Raji (cell line): ENCODE results near the gene SMURF2.

ENCODE experiments used
- POLR2A ChIP-seq: IDR thresholded peaks from 2 replicates; pipeline ENCODE4 v1.6.1; 2011; ENCODE audit warnings: low read depth, low read length, control low read depth; ENCODE audit not compliant: insufficient read depth

The SMURF2 gene

DNA sequence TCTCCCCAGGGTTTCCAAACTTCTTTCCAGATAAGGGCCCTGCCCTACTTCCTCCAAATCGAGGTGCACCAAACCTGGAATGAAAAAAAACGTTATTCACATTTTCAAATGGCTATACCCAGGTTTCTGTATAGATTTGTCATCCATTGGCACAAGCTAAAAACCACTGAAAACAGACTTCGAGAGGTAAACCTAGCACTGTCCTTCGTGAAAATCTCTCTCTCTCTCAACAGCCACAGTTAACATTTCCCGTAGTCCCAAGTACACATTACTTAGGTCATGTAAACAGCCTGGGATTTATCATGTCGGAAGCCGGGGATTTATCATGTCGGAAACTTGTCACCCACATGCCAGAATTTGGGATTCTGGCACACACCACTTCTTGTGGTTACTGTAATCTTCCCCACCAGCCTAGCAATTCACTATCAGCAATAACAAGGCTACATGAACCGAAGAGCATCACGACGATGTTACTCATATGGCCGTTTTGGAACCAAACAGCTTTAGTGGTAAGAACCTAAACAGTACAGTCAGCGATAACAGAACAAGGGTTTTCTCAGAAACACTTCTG, 157.3 kb downstream of the SMURF2 start:
- TF ChIP-seq POLR2A, result no peak

DNA sequence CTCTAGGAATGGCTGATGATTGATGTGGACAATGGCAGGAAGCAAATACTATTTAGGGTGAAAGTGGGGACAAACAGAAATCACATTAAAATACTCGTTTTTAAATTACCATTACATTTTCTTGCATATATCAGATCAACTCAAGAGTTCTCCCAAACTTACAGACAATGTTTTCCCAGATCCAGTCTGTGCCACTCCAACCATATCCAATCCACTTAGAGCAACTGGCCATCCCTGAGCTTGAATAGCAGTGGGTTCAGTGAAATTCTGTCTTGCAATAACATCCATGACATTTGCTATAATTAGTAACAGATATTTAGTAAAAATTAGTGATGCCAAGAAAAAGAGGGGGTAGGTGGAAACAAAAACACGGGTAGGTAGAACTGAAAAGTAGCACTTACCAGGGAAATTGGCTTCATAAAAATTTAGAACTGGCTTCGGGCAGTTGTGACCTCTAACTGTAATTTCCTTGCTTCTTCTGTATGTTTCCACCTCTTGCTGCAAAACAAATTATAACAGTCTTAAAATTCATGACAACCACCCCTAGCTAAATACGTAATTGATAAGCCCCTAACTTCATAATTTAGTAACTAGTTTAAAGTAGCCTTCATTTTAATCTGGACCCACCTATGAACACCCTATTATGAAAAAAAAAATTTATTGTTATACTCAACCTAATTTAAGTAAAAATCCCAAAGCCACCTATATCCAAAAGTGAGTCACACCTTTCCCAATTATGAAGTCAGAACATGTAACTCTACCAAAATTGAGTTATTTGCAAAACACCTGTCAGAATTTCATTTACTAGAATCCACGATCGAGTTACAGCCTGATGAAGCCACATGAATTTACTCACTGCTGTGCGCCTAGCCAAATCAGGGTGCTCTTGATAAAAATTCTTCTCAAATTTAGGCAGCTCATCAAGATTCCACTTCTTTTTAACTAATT, 158.0 kb downstream of the SMURF2 start:
- no peak for TF ChIP-seq POLR2A

DNA sequence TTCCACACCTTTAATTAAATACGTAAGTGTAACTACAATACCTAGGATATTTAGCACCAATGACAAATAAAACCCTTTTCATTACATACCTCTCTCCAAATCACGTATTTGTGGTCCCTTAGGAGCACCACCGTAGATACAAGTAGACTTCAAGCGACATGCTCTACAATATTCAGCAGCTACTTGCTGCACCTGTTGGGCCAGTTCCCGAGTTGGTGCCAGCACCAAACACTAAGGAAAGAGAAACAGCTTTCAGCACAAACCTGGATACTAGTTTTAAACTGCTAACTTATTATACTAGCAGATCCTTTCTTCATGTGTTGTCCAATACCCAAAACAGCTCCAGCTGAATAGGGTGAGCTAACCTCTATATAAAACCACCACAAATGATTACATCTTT, 158.8 kb downstream of the SMURF2 start:
- TF ChIP-seq POLR2A, result no peak

DNA sequence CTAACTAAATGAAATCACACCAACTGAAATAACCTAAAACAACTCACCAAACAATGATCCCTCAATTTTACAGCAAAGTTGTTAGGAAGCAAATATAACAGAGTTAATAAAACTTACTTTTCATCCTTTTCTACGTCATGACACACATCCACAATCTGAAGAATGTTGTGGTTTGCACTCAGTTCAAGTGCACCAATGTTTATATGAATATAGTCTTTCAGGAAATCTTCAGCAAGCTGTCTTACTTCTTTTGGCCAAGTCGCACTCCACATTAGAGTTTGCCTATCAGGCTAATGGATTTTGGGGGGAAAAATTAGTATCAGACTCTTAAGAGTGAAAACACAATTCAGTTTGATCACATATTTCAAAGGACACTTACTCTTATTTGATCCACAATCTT, 159.3 kb downstream of the SMURF2 start:
- no peak for TF ChIP-seq POLR2A

DNA sequence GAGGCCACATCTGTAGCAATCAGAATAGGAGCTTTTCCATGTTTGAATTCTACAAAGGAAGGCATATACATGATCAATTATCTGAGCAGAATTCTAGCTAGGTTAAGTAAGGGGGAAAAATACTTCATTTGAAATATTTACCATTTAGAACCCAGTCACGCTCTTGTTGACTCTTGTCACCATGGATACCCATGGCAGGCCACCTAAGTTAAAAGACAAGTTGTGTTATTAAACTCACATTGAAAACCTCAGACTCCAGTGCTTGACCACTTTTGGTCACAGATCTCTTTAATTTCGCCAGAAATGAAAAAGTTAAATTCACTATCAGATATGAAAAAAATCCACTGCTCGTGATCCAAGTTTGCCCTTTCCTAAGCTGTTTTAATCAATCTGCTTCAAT, 160.1 kb downstream of the SMURF2 start:
- TF ChIP-seq POLR2A, result no peak

DNA sequence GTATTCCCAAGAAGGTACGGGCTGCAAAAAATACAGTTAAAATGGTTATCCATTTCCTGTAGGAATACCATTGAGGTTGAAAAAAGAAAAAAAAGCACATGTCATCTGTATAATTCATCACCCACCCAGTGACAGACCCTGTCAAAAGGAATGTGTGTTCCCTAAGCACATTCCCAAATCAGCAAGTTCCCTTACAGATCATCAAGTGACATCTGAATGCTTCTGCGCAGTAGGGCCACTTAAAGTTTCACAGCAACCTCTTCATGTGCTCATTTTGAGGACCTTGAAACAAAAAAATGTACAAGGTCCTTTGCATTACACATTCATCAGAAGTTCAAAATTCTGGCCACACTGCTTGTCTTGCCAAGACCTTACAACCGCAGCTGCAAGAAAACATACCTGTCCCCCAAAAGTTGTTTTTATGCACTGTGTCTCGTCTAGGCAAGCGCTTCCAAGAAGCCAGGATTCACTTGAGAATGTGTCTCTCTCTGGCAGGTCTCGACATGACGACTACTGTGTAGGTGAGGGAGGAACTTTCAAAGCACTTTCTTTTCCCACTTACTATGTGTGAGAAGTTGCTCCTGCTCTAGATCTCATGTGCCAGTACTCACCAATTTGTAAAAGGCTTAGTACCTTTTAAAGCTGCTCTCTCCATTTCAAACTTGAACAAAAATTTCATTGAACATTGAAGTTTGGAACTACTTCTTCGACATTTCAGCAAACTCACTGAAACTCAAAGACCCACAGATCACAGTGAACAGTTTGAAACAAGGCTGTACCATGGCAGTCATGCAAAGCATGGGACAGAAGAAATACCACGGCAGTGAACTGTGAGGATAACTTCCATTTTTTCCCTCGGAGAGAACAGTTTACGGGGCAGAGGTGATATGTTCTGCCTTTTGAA, 161.0 kb downstream of the SMURF2 start:
- no peak for TF ChIP-seq POLR2A

DNA sequence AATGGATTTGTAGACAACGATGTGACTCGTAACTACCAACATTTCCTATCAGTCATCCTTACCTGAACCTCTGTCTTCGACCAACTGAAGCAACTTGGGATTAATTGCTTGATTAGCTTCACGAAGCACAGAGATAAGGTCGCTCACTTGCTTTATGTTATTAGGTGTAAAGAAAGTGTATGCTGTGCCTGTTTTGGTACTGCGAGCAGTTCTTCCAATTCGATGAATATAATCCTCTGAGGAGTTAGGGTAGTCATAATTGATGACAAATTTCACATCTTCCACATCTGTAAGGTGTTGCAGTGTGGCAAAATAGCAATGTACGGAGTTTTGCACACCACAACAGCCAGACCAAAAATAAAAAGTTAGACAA, 161.6 kb downstream of the SMURF2 start:
- no peak for TF ChIP-seq POLR2A

DNA sequence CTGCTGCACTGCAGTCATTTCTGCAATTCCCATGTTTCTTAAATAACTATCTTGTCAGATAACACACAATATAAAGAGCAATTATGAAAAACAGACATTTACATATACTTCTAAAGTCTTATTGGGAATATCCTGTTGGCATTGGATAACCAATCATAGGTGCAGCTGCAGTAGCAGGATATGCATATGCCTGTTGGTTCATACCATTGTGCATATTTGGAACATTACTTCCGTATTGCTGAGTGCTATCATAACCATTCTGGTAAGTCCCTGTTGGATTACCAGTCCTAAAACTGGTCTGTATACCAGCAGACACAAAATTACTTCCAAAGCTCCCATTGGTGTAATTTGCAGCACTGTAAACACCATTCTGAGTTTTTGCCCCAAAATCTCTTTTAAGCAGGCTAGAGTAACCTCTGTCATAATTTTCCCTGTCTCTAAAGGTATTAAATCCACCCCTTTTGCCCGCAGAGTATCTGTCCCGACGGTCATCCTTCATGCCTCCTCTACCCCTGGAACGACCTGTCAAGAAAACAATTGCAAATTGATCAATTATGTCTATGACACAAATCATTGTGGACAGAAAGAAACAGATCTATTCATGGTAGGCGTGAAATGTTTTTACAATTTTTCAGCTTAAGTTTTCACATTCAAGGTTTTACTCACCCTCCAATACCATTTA, 162.2 kb downstream of the SMURF2 start:
- TF ChIP-seq POLR2A, result no peak

DNA sequence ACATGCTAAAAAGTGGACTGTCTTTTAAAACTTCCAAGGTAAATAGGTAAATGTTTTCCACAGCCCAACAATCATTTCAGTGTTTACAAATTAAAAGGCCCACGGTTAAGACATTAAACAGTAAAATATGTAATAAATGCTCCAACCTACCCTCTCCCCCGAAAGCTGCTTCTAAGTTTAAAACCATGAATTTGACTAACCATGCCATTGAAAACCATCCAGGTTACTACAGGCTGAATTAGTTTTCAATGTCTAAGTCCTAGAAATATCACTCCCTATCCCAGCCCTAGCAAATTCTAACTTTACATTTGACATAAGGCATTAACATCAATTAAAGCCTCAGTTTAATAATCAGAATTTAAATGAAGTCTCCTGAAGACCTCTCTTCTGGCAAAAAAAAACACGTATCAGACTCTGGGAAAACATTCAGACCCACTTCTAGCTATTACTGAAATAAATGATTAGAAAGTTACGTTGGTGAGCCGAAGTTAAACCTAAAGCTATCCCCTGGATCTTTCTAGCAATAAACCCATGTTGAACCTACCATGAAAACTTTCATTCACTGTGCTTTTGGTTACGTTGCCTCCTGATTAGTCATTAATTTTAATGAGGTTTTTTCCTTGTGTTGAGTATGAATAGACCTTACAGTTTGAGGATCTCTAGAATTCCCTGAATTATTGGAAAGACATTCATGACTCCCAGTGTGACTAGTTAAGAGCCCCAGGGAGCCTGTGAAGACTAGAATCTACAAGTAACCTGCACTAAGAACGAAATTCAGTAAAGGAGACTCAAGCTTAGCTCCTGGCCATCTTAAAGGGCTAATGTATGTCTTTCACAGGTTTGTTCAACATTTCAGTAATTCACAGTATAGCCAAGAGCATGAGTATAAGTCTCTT, 163.6 kb downstream of the SMURF2 start:
- no peak for TF ChIP-seq POLR2A

DNA sequence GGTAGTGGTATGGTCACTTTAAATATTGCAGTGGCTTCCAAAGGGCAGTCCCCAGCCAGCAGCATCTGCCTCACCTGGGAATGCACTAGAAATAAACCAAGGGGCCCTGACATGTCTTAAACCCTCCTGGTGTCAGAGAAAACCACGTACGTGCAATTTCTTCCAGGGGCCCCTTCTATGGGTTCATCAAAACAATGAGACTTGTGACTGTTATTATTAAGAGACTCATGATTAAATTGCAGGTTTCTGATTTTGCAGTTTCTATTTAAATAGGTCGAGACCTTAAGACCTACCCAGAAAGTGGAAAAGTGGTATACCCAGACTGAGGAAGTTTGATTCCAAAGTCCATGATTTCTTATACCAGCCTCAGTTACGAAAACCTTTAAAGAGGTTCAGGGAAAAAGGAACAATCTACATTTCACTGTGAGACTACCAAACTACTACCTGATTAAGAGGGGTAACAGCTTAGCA, 164.5 kb downstream of the SMURF2 start:
- no peak for TF ChIP-seq POLR2A

DNA sequence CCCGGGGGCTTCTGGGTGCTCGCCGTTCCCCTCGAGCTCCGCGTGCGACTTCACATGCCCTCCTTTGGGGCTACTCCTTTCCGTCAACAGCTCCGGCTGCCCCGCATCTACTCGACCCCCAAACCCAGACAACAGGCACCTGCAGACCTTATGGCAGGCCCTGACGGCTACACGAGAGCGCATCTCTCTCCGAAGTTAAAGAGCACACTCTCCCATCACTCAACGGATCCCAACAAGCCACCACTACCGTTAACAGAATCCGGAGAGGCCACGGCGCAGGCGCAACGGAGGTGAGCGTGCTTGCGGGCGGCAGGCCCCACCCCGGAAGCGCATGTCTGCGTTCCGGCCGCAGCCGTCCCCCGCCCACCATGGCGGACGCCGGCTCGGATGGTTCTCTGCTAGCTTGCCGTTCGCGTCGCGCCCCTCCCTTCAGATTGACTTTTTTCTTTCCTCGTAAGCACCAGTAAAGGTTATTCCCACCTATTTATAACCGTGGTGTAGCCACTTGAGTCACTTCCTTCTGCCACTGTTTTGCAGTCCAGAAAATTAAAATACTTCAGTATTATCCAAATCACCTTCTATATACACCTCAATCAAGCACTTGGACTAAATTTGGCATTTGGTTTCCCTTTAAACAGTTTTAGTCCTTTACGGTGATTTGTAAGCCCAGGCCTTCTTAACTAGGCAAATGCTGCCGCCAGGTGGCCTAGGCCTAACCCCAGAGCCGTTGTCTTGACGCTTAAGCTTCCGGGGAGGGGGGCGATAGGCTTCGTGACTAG, 165.1 kb downstream of the SMURF2 start, which contains the start of gene POLG2:
POLG2 (minus strand) TSS at position 269 of the 779 bp plus-strand sequence; CDS start at position 183, 86 bp downstream.
- peak; percentile 99 for TF ChIP-seq POLR2A

DNA sequence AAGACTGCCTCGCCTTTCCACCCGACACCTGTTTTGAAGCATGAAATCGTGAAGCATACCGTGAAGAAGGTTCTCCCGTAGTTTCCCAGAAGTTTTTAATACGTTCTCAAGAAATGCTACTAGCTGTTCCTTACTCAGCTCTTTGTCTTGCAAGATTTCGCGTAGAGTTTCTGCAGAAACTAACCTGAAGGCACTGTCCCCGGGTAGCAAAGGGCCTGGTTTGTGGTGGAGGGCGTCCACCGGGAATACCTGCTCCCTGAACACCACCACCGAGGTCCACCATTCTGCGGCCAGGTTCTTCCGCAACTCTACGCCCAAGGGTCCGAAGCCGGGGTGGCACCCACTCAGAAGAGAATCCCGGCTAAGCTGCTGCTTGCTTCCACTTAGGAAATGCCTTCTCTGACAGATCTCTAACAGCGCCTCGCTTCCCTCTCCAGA, 165.7 kb downstream of the SMURF2 start:
- TF ChIP-seq POLR2A, result no peak
